Measurements from ENCODE around the gene NLRX1. TPM values are rescaled to one million over a fixed set of nuclear protein-coding genes. Genes with fewer than 3 reads are reported as not detected.
"Not testable (repeated sequence)": the region's sequence is repeated elsewhere in the genome, so short reads cannot be mapped to it uniquely, and the experiment has no call there.

The NLRX1 gene
- total and polyA plus RNA-seq, 10 of the 15 experiments (the other 5 are each of a cell fraction or from before 2014, with no cell fraction given): 0.85 to 18.5 (median 10.0) TPM

DNA sequence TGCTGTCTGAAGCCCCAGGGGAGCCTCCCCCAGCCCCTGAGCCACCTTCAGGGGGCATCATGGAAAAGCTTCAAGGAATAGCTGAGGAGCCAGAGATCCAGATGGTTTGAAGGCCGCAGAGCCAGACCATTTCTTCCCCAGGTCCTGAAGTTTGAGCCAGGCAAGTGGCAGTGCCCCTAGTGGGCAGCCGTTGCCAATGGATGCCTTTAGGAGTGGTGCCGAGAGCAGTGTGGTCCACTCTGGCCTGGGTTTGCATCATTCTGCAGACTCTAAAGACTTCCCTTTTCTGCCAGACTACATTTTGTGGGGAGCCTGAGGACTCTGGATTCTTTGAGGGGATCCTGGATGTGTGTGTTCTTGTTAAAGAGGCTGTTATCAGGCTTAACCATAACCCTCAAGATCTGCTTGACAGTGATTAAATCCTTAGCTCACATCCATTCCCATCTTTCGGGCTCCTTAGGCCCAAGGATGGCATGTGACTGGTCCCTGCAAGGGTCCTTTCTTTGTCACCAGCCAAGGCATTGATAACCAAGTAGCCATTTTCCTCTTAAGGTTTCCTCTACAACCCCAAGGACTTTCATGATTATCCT, 34.0 kb upstream of the NLRX1 start:
- BruUV-seq (replicated peaks): no TSS peak
- ATAC-seq (peak; percentile 79), FAIRE-seq (no peak), DNase-seq (ENCODE audit: low read depth, low spot score) (no peak)
- Histone ChIP-seq H3K27ac (ENCODE audit: control insufficient read depth, insufficient read depth) (no peak overlapping the region), H3K4me2 (ENCODE audit: control insufficient read depth, insufficient read depth) (no peak overlapping the region), H2AFZ (ENCODE audit: control insufficient read depth, low read depth, low read length) (no peak overlapping the region), H3K27me3 (replicated peaks in 1 of 2; ENCODE audit: control insufficient read depth in 2 of 2, insufficient read depth in 2 of 2, low read length in 1 of 2) (no peaks in the 10 kb centered on the region), H3K9ac (ENCODE audit: control insufficient read depth, insufficient read depth, low read length) (no peak overlapping the region), H4K20me1 (ENCODE audit: control insufficient read depth, insufficient read depth) (no peaks in the 10 kb centered on the region), H3K36me3 (ENCODE audit: control insufficient read depth in 2 of 2, insufficient read depth in 2 of 2, low read length in 1 of 2) (peaks cover 6 to 16% of the 10 kb centered on the region in 2 experiments), H3K4me1 (ENCODE audit: control insufficient read depth, insufficient read depth, low read length) (no peaks in the 10 kb centered on the region), H3K9me3 (replicated peaks; ENCODE audit: control insufficient read depth, insufficient read depth, low read length) (no peaks in the 10 kb centered on the region), H3K4me3 (no peak overlapping the region), H3K79me2 (ENCODE audit: control insufficient read depth, insufficient read depth, low read length) (no peaks in the 10 kb centered on the region)
- ChIA-PET POLR2A (no interaction called here), CTCF (interaction anchor here (0.7 to 2.5 kb wide), 5 partner anchors 8 to 97 kb away, joined by 3 to 7 read pairs (median 3); no protein-coding TSS in a partner anchor), SMC1A (ENCODE audit: uncharacterized antibody, unreplicated experiment) (interaction anchor here (1.1 kb wide), 1 partner anchor 377 kb away, joined by 3 read pairs; no protein-coding TSS in a partner anchor), RAD21 (ENCODE audit: unreplicated experiment) (interaction anchor here (0.6 kb wide), 1 partner anchor 49 kb away, joined by 3 read pairs; no protein-coding TSS in a partner anchor)
- in situ Hi-C loops (cut with MboI): no loop called here
- TF ChIP-seq ZSCAN29 (IDR thresholded peaks at IDR 0.05) (no peak), MYB (IDR thresholded peaks at IDR 0.05; ENCODE audit: borderline replicate concordance, low read depth, low read length) (no peak), CREB1 (IDR thresholded peaks at IDR 0.05; ENCODE audit: low read depth) (no peak), TARDBP (IDR thresholded peaks at IDR 0.05; ENCODE audit: borderline replicate concordance) (no peak), NR2F1 (conservative IDR thresholded peaks at IDR 0.05) (no peak), JUNB (IDR thresholded peaks at IDR 0.05) (no peak), CUX1 (IDR thresholded peaks at IDR 0.05; ENCODE audit: insufficient replicate concordance, low read depth, low read length) (no peak)
- TF ChIP-seq, protein P1, sequence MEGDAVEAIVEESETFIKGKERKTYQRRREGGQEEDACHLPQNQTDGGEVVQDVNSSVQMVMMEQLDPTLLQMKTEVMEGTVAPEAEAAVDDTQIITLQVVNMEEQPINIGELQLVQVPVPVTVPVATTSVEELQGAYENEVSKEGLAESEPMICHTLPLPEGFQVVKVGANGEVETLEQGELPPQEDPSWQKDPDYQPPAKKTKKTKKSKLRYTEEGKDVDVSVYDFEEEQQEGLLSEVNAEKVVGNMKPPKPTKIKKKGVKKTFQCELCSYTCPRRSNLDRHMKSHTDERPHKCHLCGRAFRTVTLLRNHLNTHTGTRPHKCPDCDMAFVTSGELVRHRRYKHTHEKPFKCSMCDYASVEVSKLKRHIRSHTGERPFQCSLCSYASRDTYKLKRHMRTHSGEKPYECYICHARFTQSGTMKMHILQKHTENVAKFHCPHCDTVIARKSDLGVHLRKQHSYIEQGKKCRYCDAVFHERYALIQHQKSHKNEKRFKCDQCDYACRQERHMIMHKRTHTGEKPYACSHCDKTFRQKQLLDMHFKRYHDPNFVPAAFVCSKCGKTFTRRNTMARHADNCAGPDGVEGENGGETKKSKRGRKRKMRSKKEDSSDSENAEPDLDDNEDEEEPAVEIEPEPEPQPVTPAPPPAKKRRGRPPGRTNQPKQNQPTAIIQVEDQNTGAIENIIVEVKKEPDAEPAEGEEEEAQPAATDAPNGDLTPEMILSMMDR (IDR thresholded peaks at IDR 0.05 in 2 of 3, conservative IDR thresholded peaks at IDR 0.05 in 1 of 3; ENCODE audit: control insufficient read depth in 2 of 3, extremely low read depth in 1 of 3, insufficient read depth in 1 of 3, low read depth in 3 of 3, low read length in 3 of 3): peak; percentile 30 to 78 (median 59)
- intact Hi-C loops (cut with micrococcal nuclease; ENCODE audit: unreplicated experiment): no loop called here
- 78% methylated on average over 4 of the region's 4 CpGs for WGBS (ENCODE audit: insufficient coverage, insufficient replicate concordance, low lambda C conversion rate, missing lambda C conversion rate)

DNA sequence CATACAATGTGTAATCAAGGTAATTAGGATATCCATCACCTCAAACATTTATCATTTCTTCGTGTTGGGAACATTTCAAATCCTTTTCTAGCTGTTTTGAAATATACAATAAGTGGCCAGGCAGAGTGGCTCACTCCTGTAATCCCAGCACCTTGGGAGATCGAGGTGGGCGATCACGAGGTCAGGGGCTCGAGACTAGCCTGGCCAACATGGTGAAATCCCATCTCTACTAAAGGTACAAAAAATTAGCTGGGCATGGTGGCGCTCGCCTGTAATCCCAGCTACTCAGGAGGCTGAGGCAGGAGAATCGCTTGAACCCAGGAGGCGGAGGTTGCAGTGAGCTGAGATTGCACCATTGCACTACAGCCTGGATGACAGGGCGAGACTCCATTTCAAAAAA, 29.2 kb upstream of the NLRX1 start:
- ChIA-PET POLR2A (interaction anchor here (0.6 kb wide), 1 partner anchor 31 kb away, joined by 4 read pairs; no protein-coding TSS in a partner anchor), CTCF (interaction anchor here (0.9 to 1.3 kb wide), 3 partner anchors 12 to 31 kb away, joined by 3 read pairs; partner anchors contain the start of gene HINFP)
- SMC1A ChIA-PET (ENCODE audit: uncharacterized antibody, unreplicated experiment); H3K4me2 ChIP-seq (ENCODE audit: control insufficient read depth, insufficient read depth); H3K27me3 ChIP-seq (replicated peaks in 1 of 2; ENCODE audit: control insufficient read depth in 2 of 2, insufficient read depth in 2 of 2, low read length in 1 of 2); H3K4me3 ChIP-seq; H3K27ac ChIP-seq (ENCODE audit: control insufficient read depth, insufficient read depth); H3K4me1 ChIP-seq (ENCODE audit: control insufficient read depth, insufficient read depth, low read length); FAIRE-seq; in situ Hi-C loops (cut with MboI); H3K79me2 ChIP-seq (ENCODE audit: control insufficient read depth, insufficient read depth, low read length); RAD21 ChIA-PET (ENCODE audit: unreplicated experiment); DNase-seq (ENCODE audit: low read depth, low spot score); BruUV-seq (replicated peaks); intact Hi-C loops (cut with micrococcal nuclease; ENCODE audit: unreplicated experiment); ATAC-seq; H2AFZ ChIP-seq (ENCODE audit: control insufficient read depth, low read depth, low read length); H3K9ac ChIP-seq (ENCODE audit: control insufficient read depth, insufficient read depth, low read length); H3K36me3 ChIP-seq (ENCODE audit: control insufficient read depth in 2 of 2, insufficient read depth in 2 of 2, low read length in 1 of 2); H4K20me1 ChIP-seq (ENCODE audit: control insufficient read depth, insufficient read depth); H3K9me3 ChIP-seq (replicated peaks; ENCODE audit: control insufficient read depth, insufficient read depth, low read length): not testable (repeated sequence)
- 70% methylated on average over 10 of the region's 10 CpGs for WGBS (ENCODE audit: insufficient coverage, insufficient replicate concordance, low lambda C conversion rate, missing lambda C conversion rate)

Measured in GM12878 (cell line).